Vagina (tissue), 2 donors: Measurements from ENCODE around the gene DAB2. TPM values are rescaled to one million over a fixed set of nuclear protein-coding genes. Genes with fewer than 3 reads are reported as not detected.

Experiments
- DNase-seq, 2 donors: peaks; one replicate each; pipeline ENCODE4 v3.0.0-alpha.2; 2017; ENCODE audit errors: extremely low spot score in 2 of 2
- H3K27ac ChIP-seq: fragments of 200-600 bp; sonication (generic); one replicate; pipeline ENCODE4 v1.5.1; 2019
- H3K27me3 ChIP-seq: fragments of 200-600 bp; sonication (generic); one replicate; pipeline ENCODE4 v1.5.1; 2019
- H3K36me3 ChIP-seq, 2 donors: fragments of 200-600 bp; sonication (generic); one replicate each; pipeline ENCODE4 v1.5.1; 2017 to 2019
- H3K4me1 ChIP-seq: fragments of 200-600 bp; sonication (generic); one replicate; pipeline ENCODE4 v1.5.1; 2019
- H3K4me3 ChIP-seq, 2 donors: fragments of 200-600 bp; sonication (generic); 1 replicate in 1 of 2; 2 replicates in 1 of 2; pipeline ENCODE4 v1.5.1; 2016 to 2019
- H3K9me3 ChIP-seq: fragments of 200-600 bp; sonication (generic); one replicate; pipeline ENCODE4 v1.5.1; 2019
- POLR2A ChIP-seq, 2 donors: fragments of 450-650 bp; IDR thresholded peaks; one replicate each; pipeline ENCODE4 v1.6.1; 2017; ENCODE audit warnings: antibody characterized with exemption in 2 of 2, mild to moderate bottlenecking in 2 of 2, moderate library complexity in 2 of 2
- POLR2AphosphoS5 ChIP-seq, 2 donors: sonication (generic); formaldehyde crosslinking; IDR thresholded peaks; one replicate each; pipeline ENCODE4 v1.9.0; 2017; ENCODE audit warnings: antibody characterized with exemption in 2 of 2, mild to moderate bottlenecking in 2 of 2, low read depth in 1 of 2; ENCODE audit not compliant: insufficient read depth in 1 of 2
- intact Hi-C: fragments of 100-400 bp; cut with DNase I; formaldehyde crosslinking; loops from one replicate; pipeline ENCODE4 v1.15.1; 2023
- total RNA-seq: library from RNA; depleted of rRNA; stranded (reverse); fragments of >200 nt; gene quantifications from one replicate; pipeline ENCODE4 v1.2.3, GENCODE V29; 2016
- TF ChIP-seq, protein P1 (sequence below), 3 experiments: fragments of 450-650 bp in 2 of 3; fragments of 200-600 bp in 1 of 3; sonication (generic) in 1 of 3; IDR thresholded peaks; one replicate each; pipeline ENCODE4 v1.5.1; 2017 to 2019; ENCODE audit warnings: antibody characterized with exemption in 3 of 3, mild to moderate bottlenecking in 2 of 3, moderate library complexity in 2 of 3

Gene DAB2
- total RNA-seq = 60.4 TPM

DNA sequence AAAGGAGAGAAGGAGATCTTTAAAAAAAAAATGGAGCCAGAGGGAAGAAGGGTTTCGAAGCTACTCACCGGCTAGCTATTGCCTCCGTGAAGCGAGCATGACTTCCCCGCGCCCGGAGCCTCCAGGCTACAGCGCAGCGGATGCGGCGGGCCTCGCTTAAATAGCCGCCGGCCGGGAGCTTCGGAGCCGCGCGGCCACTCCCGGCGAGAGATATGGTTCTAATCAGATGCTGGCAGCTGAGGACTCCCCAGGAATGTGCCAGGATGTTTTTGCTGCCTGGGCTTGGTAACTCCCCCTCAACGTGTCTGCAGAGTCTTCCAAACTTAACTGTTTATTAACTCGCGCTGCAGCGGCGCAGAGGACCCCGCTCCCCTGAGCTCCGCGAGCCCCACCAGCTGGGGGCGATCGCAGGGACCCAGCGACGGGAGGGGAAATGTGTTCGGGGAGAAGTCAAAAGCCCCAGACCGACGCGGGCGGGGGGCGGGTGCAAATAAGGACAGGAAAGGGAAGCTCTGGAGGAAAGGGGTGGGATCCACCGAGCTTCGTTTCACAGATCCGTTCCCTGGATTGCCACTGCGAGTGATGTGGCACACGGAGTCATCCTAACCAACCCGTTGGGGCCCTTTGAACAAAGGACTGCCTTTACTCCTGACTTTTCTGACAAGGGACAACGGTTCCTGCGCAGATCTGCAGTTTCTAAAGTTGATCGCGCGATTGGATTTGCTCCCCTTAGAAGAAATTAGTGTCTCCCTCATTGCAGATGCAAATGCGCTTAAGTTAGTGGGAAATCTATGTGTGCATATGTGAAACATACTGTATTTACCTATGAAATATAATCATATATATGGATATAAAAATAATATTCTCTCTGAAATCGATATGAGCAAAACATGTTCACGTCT, at the start of gene DAB2:
TSS of gene DAB2 (minus strand) at position 245 of the 902 bp plus-strand sequence. CDS start 30,660 bp downstream, outside the sequence.
- peak within 1 kb of the TSS; percentile 57 to 58 for H3K4me3 ChIP-seq
- intact Hi-C loops = no loop called here
- H3K36me3 ChIP-seq = no peaks in the 10 kb centered on the region
- peak; percentile 53 to 93 for TF ChIP-seq POLR2AphosphoS5 (IDR thresholded peaks at IDR 0.05; ENCODE audit: insufficient read depth in 1 of 2, low read depth in 1 of 2)
- TF ChIP-seq, protein P1, sequence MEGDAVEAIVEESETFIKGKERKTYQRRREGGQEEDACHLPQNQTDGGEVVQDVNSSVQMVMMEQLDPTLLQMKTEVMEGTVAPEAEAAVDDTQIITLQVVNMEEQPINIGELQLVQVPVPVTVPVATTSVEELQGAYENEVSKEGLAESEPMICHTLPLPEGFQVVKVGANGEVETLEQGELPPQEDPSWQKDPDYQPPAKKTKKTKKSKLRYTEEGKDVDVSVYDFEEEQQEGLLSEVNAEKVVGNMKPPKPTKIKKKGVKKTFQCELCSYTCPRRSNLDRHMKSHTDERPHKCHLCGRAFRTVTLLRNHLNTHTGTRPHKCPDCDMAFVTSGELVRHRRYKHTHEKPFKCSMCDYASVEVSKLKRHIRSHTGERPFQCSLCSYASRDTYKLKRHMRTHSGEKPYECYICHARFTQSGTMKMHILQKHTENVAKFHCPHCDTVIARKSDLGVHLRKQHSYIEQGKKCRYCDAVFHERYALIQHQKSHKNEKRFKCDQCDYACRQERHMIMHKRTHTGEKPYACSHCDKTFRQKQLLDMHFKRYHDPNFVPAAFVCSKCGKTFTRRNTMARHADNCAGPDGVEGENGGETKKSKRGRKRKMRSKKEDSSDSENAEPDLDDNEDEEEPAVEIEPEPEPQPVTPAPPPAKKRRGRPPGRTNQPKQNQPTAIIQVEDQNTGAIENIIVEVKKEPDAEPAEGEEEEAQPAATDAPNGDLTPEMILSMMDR (IDR thresholded peaks at IDR 0.05) = peak in 2 of 3 experiments; percentile 9 to 16
- TF ChIP-seq POLR2A (IDR thresholded peaks at IDR 0.05) = peak in 1 of 2 donors; percentile 51
- peak in 1 of 2 donors; percentile 94 for DNase-seq
- peak within 1 kb of the TSS; percentile 89 for H3K27ac ChIP-seq
- no peaks in the 10 kb centered on the region for H3K27me3 ChIP-seq
- peaks cover 34% of the 10 kb centered on the region for H3K4me1 ChIP-seq
- H3K9me3 ChIP-seq = no peaks in the 10 kb centered on the region

DNA sequence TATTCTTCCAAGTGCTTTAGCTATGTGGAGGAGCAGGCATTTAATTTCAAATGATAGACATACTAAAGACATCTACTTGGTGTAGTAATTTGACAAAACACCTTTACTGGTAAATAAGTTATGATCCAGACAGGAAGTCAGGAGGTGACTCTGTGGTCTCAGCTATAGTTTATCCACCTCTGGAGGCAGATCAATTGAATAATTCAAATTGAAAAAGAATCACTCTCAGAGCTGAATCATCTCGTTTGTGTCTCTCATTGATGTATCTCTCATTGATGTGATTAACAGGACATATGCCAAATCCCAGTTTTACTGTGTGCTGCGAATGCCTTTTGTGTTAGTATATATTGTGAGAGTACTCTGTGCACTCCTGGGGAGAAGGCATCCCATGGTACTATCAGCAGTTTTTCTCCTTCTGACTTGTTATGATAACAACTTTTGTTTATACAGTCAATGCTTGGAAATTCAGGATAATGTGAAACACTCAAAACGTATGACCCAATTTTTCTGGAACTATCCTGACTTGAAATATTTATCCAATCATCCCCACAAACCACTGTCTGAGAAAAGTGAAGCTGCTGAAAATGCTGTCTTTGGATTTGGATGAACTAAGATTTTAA, 48.5 kb upstream of the DAB2 start:
- DNase-seq = no peak
- Histone ChIP-seq H3K27me3 (no peaks in the 10 kb centered on the region), H3K36me3 (no peaks in the 10 kb centered on the region), H3K9me3 (no peaks in the 10 kb centered on the region), H3K4me1 (no peaks in the 10 kb centered on the region), H3K4me3 (no peak overlapping the region), H3K27ac (no peak overlapping the region)
- intact Hi-C loops = no loop called here
- TF ChIP-seq, protein P1 (IDR thresholded peaks at IDR 0.05) = no peak
- TF ChIP-seq POLR2AphosphoS5 (IDR thresholded peaks at IDR 0.05; ENCODE audit: insufficient read depth in 1 of 2, low read depth in 1 of 2) = no peak
- TF ChIP-seq POLR2A (IDR thresholded peaks at IDR 0.05) = no peak

DNA sequence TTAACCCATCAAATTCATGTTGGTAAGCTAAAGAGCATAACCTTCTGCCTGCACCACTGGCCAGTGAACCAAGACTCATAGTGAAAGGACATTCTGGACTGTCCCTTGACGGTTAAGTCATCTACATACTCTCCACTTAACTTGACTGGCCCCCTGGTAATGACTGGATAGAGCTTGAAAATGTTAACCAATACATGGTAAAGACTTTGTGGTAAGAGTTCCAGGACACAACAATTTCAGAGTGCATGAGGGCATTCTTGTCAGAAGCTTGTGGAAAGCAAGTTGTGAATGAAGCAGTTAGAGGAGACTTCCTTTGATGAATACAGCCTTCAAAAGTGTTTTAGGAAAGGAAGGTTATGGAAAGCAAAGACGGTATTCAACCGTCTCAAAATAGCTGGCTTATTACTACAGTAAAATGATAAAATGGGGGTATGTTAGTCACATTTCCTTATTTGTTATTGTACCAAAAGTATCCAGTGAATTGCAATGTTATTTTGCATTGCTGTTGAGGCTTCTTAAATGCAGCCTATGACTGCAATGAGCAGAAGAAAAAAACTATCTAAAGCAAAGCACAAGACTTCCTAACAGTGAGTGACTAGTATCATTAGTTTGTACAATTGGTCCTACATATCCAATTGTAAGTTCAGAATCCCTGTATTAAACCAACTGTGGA, 47.2 kb upstream of the DAB2 start:
- intact Hi-C loops = no loop called here
- no peaks in the 10 kb centered on the region for H3K36me3 ChIP-seq
- no peaks in the 10 kb centered on the region for H3K4me1 ChIP-seq
- no peaks in the 10 kb centered on the region for H3K9me3 ChIP-seq
- H3K4me3 ChIP-seq = no peak overlapping the region
- DNase-seq = no peak
- H3K27me3 ChIP-seq = no peaks in the 10 kb centered on the region
- H3K27ac ChIP-seq = no peak overlapping the region
- TF ChIP-seq POLR2AphosphoS5 (IDR thresholded peaks at IDR 0.05; ENCODE audit: insufficient read depth in 1 of 2, low read depth in 1 of 2) = no peak
- TF ChIP-seq, protein P1 (IDR thresholded peaks at IDR 0.05) = no peak

DNA sequence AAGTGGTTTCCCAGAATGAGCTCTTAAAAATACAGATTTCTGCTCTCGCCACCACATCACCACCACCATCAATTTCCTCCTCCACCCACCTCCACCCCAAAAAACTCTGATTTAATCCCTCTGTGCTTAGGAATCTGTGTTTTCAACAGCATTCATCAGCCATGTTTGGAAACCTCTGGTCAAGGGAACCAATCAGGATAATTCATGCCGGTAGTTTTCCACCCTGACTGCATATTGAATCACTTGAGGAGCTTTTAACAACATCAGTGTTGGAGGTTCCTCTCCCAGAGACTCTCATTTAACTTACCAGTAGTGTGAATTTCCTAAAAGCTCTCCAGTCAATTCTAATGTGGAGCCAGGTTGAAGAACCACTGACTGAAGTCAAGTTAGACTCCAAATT, 46.0 kb upstream of the DAB2 start:
- Histone ChIP-seq H3K36me3 (no peaks in the 10 kb centered on the region), H3K4me1 (no peaks in the 10 kb centered on the region), H3K27me3 (no peaks in the 10 kb centered on the region), H3K9me3 (no peaks in the 10 kb centered on the region), H3K27ac (no peak overlapping the region), H3K4me3 (no peak overlapping the region)
- TF ChIP-seq, protein P1 (IDR thresholded peaks at IDR 0.05) = no peak
- TF ChIP-seq POLR2AphosphoS5 (IDR thresholded peaks at IDR 0.05; ENCODE audit: insufficient read depth in 1 of 2, low read depth in 1 of 2) (no peak), POLR2A (IDR thresholded peaks at IDR 0.05) (no peak)
- intact Hi-C loops = no loop called here
- DNase-seq = no peak
